ENCODE data around the gene CCDC136. TPM values are rescaled to one million over a fixed set of nuclear protein-coding genes. Genes with fewer than 3 reads are reported as not detected.

Gene CCDC136
- total RNA-seq = 3.7 and 6.6 TPM in 2 replicates

GRCh38 chr7:128791121-128791971, at the start of gene CCDC136:
CCDC136 (plus strand) TSS chr7:128791968; CDS start chr7:128792412, 444 bp downstream.

GRCh38 chr7:128775744-128776474, 15.9 kb upstream of the CCDC136 start, which contains the start of gene OPN1SW:
OPN1SW (minus strand) TSS chr7:128775794; CDS start chr7:128775781, 13 bp downstream.

GRCh38 chr7:128830231-128831177, 38.7 kb downstream of the CCDC136 start, which contains the start of gene FLNC:
FLNC (plus strand) TSS chr7:128830406; CDS start chr7:128830638, 232 bp downstream.

GRCh38 chr7:128862571-128863432, 71.0 kb downstream of the CCDC136 start, which contains the start of gene ATP6V1F:
ATP6V1F (plus strand) TSS chr7:128862856; CDS start chr7:128862905, 49 bp downstream.

Other genes with a start within 250 kb of the CCDC136 start
- gene GARIN1A, start 119.7 kb upstream of the CCDC136 start, total RNA-seq = not detected in 2 replicates
- 543 and 711 TPM in 2 replicates for gene CALU, start 52.6 kb upstream of the CCDC136 start, total RNA-seq
- gene OPN1SW, start 16.2 kb upstream of the CCDC136 start, total RNA-seq = not detected in 2 replicates
- gene FLNC, start 38.4 kb downstream of the CCDC136 start, total RNA-seq = 263 and 274 TPM in 2 replicates
- 108 and 129 TPM in 2 replicates for gene ATP6V1F, start 70.9 kb downstream of the CCDC136 start, total RNA-seq
- not detected in 2 replicates for gene KCP, start 118.7 kb downstream of the CCDC136 start, total RNA-seq
- gene IRF5, start 146.0 kb downstream of the CCDC136 start, total RNA-seq = 0.18 TPM in 1 of 2 replicates, not detected in the other